Panc1 (cell line): ENCODE results near the gene GAN.

Experiments
- SIN3A ChIP-seq: IDR thresholded peaks from 2 replicates; pipeline ENCODE4 v1.6.1; 2012; ENCODE audit warnings: low read depth, mild to moderate bottlenecking, low read length, moderate library complexity, borderline replicate concordance; ENCODE audit not compliant: insufficient read depth
- TF ChIP-seq, protein P1 (sequence below): fragments of 450-650 bp; IDR thresholded peaks from 2 replicates; pipeline ENCODE4 v1.5.1; 2017; ENCODE audit warnings: mild to moderate bottlenecking
- TF ChIP-seq, protein P2 (sequence below), 2 experiments: IDR thresholded peaks; 2 replicates each; pipeline ENCODE4 v1.6.1; 2011 to 2012; ENCODE audit warnings: low read depth in 2 of 2, control low read depth in 1 of 2, low read length in 1 of 2, mild to moderate bottlenecking in 1 of 2, moderate library complexity in 1 of 2; ENCODE audit not compliant: insufficient read depth in 1 of 2

DNA sequence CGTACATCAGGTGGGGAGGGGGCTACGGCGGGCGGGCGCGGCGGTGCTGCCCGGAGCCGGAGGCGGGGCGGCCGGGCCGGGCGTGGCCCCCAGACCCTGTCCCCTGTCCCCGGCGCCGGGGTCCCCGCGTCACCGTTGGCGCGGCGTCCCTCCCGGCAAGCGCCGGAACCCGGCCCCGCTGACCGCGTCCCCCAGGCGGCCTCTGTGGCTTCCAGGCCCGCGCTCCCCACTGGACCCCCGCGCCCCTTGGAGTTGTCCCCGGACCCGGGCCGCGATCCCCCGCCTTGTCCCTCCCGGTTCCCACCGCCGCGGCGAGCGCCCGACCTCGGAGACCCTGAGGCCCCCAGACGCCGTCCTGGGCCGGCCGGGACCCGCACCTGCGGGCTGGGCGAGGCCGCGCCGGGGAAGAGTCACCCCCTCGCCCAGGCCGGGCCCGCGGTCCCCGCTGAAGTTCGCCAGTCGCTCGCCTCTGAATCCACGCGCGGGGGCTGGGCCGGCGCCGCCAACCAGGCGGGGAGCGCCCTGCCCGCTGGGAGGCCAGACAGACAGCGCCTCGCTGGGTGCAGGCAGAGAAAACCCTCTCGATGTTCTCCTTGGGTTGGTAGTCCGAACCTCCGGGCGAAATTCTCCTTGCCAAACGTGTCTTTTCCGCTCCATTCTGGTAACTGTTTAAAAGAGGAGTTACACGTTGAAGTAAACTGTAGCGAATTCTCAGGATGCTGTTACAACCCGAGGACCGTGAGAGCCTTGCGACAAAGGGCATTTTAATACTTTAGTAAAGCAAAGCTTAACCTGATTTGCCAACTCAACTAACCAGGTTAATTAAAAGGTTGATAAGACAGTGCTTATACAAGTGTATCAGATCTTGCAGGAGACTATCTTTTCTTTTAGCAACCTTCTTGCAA, 761 bp downstream of the GAN start:
- TF ChIP-seq, protein P1, sequence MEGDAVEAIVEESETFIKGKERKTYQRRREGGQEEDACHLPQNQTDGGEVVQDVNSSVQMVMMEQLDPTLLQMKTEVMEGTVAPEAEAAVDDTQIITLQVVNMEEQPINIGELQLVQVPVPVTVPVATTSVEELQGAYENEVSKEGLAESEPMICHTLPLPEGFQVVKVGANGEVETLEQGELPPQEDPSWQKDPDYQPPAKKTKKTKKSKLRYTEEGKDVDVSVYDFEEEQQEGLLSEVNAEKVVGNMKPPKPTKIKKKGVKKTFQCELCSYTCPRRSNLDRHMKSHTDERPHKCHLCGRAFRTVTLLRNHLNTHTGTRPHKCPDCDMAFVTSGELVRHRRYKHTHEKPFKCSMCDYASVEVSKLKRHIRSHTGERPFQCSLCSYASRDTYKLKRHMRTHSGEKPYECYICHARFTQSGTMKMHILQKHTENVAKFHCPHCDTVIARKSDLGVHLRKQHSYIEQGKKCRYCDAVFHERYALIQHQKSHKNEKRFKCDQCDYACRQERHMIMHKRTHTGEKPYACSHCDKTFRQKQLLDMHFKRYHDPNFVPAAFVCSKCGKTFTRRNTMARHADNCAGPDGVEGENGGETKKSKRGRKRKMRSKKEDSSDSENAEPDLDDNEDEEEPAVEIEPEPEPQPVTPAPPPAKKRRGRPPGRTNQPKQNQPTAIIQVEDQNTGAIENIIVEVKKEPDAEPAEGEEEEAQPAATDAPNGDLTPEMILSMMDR: no peak
- no peak for TF ChIP-seq SIN3A
- TF ChIP-seq, protein P2, sequence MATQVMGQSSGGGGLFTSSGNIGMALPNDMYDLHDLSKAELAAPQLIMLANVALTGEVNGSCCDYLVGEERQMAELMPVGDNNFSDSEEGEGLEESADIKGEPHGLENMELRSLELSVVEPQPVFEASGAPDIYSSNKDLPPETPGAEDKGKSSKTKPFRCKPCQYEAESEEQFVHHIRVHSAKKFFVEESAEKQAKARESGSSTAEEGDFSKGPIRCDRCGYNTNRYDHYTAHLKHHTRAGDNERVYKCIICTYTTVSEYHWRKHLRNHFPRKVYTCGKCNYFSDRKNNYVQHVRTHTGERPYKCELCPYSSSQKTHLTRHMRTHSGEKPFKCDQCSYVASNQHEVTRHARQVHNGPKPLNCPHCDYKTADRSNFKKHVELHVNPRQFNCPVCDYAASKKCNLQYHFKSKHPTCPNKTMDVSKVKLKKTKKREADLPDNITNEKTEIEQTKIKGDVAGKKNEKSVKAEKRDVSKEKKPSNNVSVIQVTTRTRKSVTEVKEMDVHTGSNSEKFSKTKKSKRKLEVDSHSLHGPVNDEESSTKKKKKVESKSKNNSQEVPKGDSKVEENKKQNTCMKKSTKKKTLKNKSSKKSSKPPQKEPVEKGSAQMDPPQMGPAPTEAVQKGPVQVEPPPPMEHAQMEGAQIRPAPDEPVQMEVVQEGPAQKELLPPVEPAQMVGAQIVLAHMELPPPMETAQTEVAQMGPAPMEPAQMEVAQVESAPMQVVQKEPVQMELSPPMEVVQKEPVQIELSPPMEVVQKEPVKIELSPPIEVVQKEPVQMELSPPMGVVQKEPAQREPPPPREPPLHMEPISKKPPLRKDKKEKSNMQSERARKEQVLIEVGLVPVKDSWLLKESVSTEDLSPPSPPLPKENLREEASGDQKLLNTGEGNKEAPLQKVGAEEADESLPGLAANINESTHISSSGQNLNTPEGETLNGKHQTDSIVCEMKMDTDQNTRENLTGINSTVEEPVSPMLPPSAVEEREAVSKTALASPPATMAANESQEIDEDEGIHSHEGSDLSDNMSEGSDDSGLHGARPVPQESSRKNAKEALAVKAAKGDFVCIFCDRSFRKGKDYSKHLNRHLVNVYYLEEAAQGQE (IDR thresholded peaks at IDR 0.05; ENCODE audit: insufficient read depth in 1 of 2, low read depth in 2 of 2, low read length in 1 of 2): no peak
